Lower leg skin (tissue), 3 donors: ENCODE data around the gene NKD1.

Experiments used
- POLR2A ChIP-seq, 2 donors: fragments of 450-650 bp; IDR thresholded peaks; one replicate each; pipeline ENCODE4 v1.6.1; 2016 to 2017; ENCODE audit warnings: antibody characterized with exemption in 2 of 2, mild to moderate bottlenecking in 1 of 2, moderate library complexity in 1 of 2
- TF ChIP-seq, protein P1 (sequence below), 3 donors: fragments of 450-650 bp; IDR thresholded peaks; one replicate each; pipeline ENCODE4 v1.5.1; 2016; ENCODE audit warnings: antibody characterized with exemption in 3 of 3, mild to moderate bottlenecking in 3 of 3, moderate library complexity in 2 of 3

DNA sequence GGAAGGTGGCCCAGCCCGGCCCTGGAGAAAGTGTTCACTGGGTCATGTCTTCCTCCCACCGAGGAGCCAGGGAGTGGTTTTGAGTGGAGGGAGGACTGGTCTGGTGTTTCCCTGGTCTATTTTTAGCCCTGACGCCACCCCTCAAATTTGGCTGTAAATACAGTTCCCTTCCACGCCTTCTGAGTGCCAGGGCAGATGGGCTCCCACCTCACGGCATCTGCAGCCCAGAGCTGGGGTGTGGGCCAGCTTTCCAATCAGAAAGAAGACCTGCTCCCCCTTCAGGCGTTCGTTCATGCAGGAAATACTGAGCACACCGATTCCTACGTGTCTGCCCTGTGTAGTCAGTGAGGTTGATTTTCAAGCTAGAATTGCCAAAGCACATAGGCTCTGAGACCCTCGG lies 79.2 kb downstream of the NKD1 start:
- TF ChIP-seq, protein P1, sequence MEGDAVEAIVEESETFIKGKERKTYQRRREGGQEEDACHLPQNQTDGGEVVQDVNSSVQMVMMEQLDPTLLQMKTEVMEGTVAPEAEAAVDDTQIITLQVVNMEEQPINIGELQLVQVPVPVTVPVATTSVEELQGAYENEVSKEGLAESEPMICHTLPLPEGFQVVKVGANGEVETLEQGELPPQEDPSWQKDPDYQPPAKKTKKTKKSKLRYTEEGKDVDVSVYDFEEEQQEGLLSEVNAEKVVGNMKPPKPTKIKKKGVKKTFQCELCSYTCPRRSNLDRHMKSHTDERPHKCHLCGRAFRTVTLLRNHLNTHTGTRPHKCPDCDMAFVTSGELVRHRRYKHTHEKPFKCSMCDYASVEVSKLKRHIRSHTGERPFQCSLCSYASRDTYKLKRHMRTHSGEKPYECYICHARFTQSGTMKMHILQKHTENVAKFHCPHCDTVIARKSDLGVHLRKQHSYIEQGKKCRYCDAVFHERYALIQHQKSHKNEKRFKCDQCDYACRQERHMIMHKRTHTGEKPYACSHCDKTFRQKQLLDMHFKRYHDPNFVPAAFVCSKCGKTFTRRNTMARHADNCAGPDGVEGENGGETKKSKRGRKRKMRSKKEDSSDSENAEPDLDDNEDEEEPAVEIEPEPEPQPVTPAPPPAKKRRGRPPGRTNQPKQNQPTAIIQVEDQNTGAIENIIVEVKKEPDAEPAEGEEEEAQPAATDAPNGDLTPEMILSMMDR (IDR thresholded peaks at IDR 0.05) = no peak
- TF ChIP-seq POLR2A (IDR thresholded peaks at IDR 0.05) = no peak
